Measurements from ENCODE around the gene KCNA2. TPM values are rescaled to one million over a fixed set of nuclear protein-coding genes. Genes with fewer than 3 reads are reported as not detected.

Gene KCNA2
- total and polyA plus RNA-seq, 4 donors, result 0.02 to 0.68 (median 0.15) TPM

GRCh38 chr1:110618668-110619067, 12.5 kb upstream of the KCNA2 start:
- H3K4me1 ChIP-seq (ENCODE audit: control insufficient read depth in 5 of 5, insufficient read depth in 5 of 5, low read length in 5 of 5), result no peaks in the 10 kb centered on the region
- WGBS, 2 donors, result 77 to 88% methylated on average over 5 of the region's 5 CpGs
- H3K9me3 ChIP-seq (ENCODE audit: control insufficient read depth in 4 of 4, insufficient read depth in 3 of 4, low read length in 3 of 4), result no peaks in the 10 kb centered on the region
- no peak overlapping the region for H3K9ac ChIP-seq (ENCODE audit: insufficient read depth in 1 of 2, low read length in 2 of 2)
- ATAC-seq (ENCODE audit: insufficient read depth, low FRiP score) (no peak), DNase-seq (no peak)
- TF ChIP-seq CTCF (IDR thresholded peaks at IDR 0.05; ENCODE audit: control extremely low read depth, extremely low read depth), result no peak
- no peak overlapping the region for H3K27ac ChIP-seq (ENCODE audit: low read depth in 1 of 2, low read length in 1 of 2)
- peaks cover 0 to 49% (median 16%) of the 10 kb centered on the region in 3 donors for H3K27me3 ChIP-seq (ENCODE audit: control insufficient read depth in 3 of 3, insufficient read depth in 3 of 3, low read length in 2 of 3)
- no peaks in the 10 kb centered on the region for H3K36me3 ChIP-seq (ENCODE audit: control insufficient read depth in 4 of 4, insufficient read depth in 4 of 4, low read length in 4 of 4)
- H3K4me3 ChIP-seq, result no peak overlapping the region

GRCh38 chr1:110617589-110617988, 11.4 kb upstream of the KCNA2 start:
- Histone ChIP-seq H3K4me3 (no peak overlapping the region), H3K9me3 (ENCODE audit: control insufficient read depth in 4 of 4, insufficient read depth in 3 of 4, low read length in 3 of 4) (no peaks in the 10 kb centered on the region), H3K4me1 (ENCODE audit: control insufficient read depth in 5 of 5, insufficient read depth in 5 of 5, low read length in 5 of 5) (no peaks in the 10 kb centered on the region), H3K36me3 (ENCODE audit: control insufficient read depth in 4 of 4, insufficient read depth in 4 of 4, low read length in 4 of 4) (no peaks in the 10 kb centered on the region), H3K27me3 (ENCODE audit: control insufficient read depth in 3 of 3, insufficient read depth in 3 of 3, low read length in 2 of 3) (peaks cover 0 to 43% (median 16%) of the 10 kb centered on the region in 3 donors), H3K9ac (ENCODE audit: insufficient read depth in 1 of 2, low read length in 2 of 2) (no peak overlapping the region), H3K27ac (ENCODE audit: low read depth in 1 of 2, low read length in 1 of 2) (no peak overlapping the region)
- no peak for ATAC-seq (ENCODE audit: insufficient read depth, low FRiP score)
- whole genome bisulfite sequencing, 2 donors, result 83 to 91% methylated on average over 5 of the region's 5 CpGs
- TF ChIP-seq CTCF (IDR thresholded peaks at IDR 0.05; ENCODE audit: control extremely low read depth, extremely low read depth), result no peak
- no peak for DNase-seq

GRCh38 chr1:110617116-110617515, 11.0 kb upstream of the KCNA2 start:
- no peak overlapping the region for H3K4me3 ChIP-seq
- TF ChIP-seq CTCF (IDR thresholded peaks at IDR 0.05; ENCODE audit: control extremely low read depth, extremely low read depth), result no peak
- DNase-seq (no peak), ATAC-seq (ENCODE audit: insufficient read depth, low FRiP score) (no peak)
- peaks cover 0 to 44% (median 21%) of the 10 kb centered on the region in 3 donors for H3K27me3 ChIP-seq (ENCODE audit: control insufficient read depth in 3 of 3, insufficient read depth in 3 of 3, low read length in 2 of 3)
- 77 to 83% methylated on average over 3 of the region's 3 CpGs for WGBS, 2 donors
- no peaks in the 10 kb centered on the region for H3K36me3 ChIP-seq (ENCODE audit: control insufficient read depth in 4 of 4, insufficient read depth in 4 of 4, low read length in 4 of 4)
- H3K9ac ChIP-seq (ENCODE audit: insufficient read depth in 1 of 2, low read length in 2 of 2), result no peak overlapping the region
- no peaks in the 10 kb centered on the region for H3K4me1 ChIP-seq (ENCODE audit: control insufficient read depth in 5 of 5, insufficient read depth in 5 of 5, low read length in 5 of 5)
- no peak overlapping the region for H3K27ac ChIP-seq (ENCODE audit: low read depth in 1 of 2, low read length in 1 of 2)
- no peaks in the 10 kb centered on the region for H3K9me3 ChIP-seq (ENCODE audit: control insufficient read depth in 4 of 4, insufficient read depth in 3 of 4, low read length in 3 of 4)

GRCh38 chr1:110616587-110616986, 10.4 kb upstream of the KCNA2 start:
- H3K9me3 ChIP-seq (ENCODE audit: control insufficient read depth in 4 of 4, insufficient read depth in 3 of 4, low read length in 3 of 4), result no peaks in the 10 kb centered on the region
- H3K36me3 ChIP-seq (ENCODE audit: control insufficient read depth in 4 of 4, insufficient read depth in 4 of 4, low read length in 4 of 4), result no peaks in the 10 kb centered on the region
- TF ChIP-seq CTCF (IDR thresholded peaks at IDR 0.05; ENCODE audit: control extremely low read depth, extremely low read depth), result no peak
- WGBS, 2 donors, result 9 to 15% methylated on average over 3 of the region's 3 CpGs
- DNase-seq (no peak), ATAC-seq (ENCODE audit: insufficient read depth, low FRiP score) (no peak)
- no peak overlapping the region for H3K9ac ChIP-seq (ENCODE audit: insufficient read depth in 1 of 2, low read length in 2 of 2)
- peaks cover 0 to 47% (median 23%) of the 10 kb centered on the region in 3 donors for H3K27me3 ChIP-seq (ENCODE audit: control insufficient read depth in 3 of 3, insufficient read depth in 3 of 3, low read length in 2 of 3)
- H3K4me1 ChIP-seq (ENCODE audit: control insufficient read depth in 5 of 5, insufficient read depth in 5 of 5, low read length in 5 of 5), result peaks cover 0 to 2% (median 0%) of the 10 kb centered on the region in 5 donors
- no peak overlapping the region for H3K27ac ChIP-seq (ENCODE audit: low read depth in 1 of 2, low read length in 1 of 2)
- no peak overlapping the region for H3K4me3 ChIP-seq
